Left lung (tissue), 10 donors: ENCODE data around the gene RBM33. TPM values are rescaled to one million over a fixed set of nuclear protein-coding genes. Genes with fewer than 3 reads are reported as not detected.

Experiments
- ATAC-seq: fragments of 200-7000 bp; cut with Tn5 transposase; one replicate; pipeline ENCODE4 v1.9.1; 2020; ENCODE audit warnings: moderate library complexity
- DNase-seq, 4 donors: peaks; one replicate each; pipeline ENCODE4 v3.0.0-alpha.2; 2013 to 2020
- H3K27ac ChIP-seq, 2 donors: fragments of 200-600 bp; sonication (generic) in 1 of 2; one replicate each; pipeline versions ENCODE4 v1.5.0 to v1.8.0; 2020 to 2021
- H3K27me3 ChIP-seq, 2 donors: fragments of 200-600 bp; sonication (generic) in 1 of 2; one replicate each; pipeline versions ENCODE4 v1.5.0 to v1.8.0; 2020 to 2021
- H3K36me3 ChIP-seq, 2 donors: fragments of 200-600 bp; sonication (generic) in 1 of 2; one replicate each; pipeline versions ENCODE4 v1.5.0 to v1.8.0; 2020 to 2021
- H3K4me1 ChIP-seq, 2 donors: fragments of 200-600 bp; one replicate each; pipeline ENCODE4 v1.8.0; 2021
- H3K4me3 ChIP-seq, 2 donors: fragments of 200-600 bp; sonication (generic) in 1 of 2; one replicate each; pipeline versions ENCODE4 v1.5.0 to v1.8.0; 2020 to 2021; ENCODE audit warnings: mild to moderate bottlenecking in 1 of 2
- H3K9me3 ChIP-seq, 2 donors: fragments of 200-600 bp; sonication (generic) in 1 of 2; one replicate each; pipeline versions ENCODE4 v1.5.0 to v1.8.0; 2020 to 2021
- CTCF ChIP-seq, 2 donors: fragments of 200-600 bp; sonication (generic) in 1 of 2; IDR thresholded peaks; one replicate each; pipeline versions ENCODE4 v1.5.0 to v1.8.0; 2021; ENCODE audit warnings: antibody characterized with exemption in 2 of 2
- intact Hi-C, 2 donors: fragments of 100-400 bp; cut with DNase I; formaldehyde crosslinking; loops; one replicate each; pipeline versions ENCODE4 v1.11.2 to v1.14.2; 2022
- polyA plus RNA-seq, 6 donors: library from polyadenylated mRNA; unstranded; fragments of 120-200 nt; gene quantifications; one replicate each; pipeline ENCODE4 v1.2.1, GENCODE V29; 2013; ENCODE audit not compliant: insufficient read length in 6 of 6
- total RNA-seq, 2 donors: library from RNA; stranded (reverse); fragmentation: NEBNext Ultra II Directional; extraction: Animal tissue kit (Norgen Biotek cat#: 25700); gene quantifications; one replicate each; pipeline ENCODE4 v1.2.1, GENCODE V29; 2021
- donor health status: DM: no; HTN: yes; CAD: no.
- donor health status: DM: no; HTN: no; CAD: no.

RBM33 gene
- total and polyA plus RNA-seq, 8 donors: 35.2 to 56.4 (median 45.0) TPM

GRCh38 chr7:155692317-155692716 is 47.9 kb downstream of the RBM33 start:
- H3K9me3 ChIP-seq: no peaks in the 10 kb centered on the region
- H3K27ac ChIP-seq: no peak overlapping the region
- peaks cover 0 to 17% of the 10 kb centered on the region in 2 donors for H3K4me1 ChIP-seq
- intact Hi-C loops: no loop called here
- no peaks in the 10 kb centered on the region for H3K27me3 ChIP-seq
- no peak for DNase-seq
- no peaks in the 10 kb centered on the region for H3K36me3 ChIP-seq
- no peak for TF ChIP-seq CTCF (IDR thresholded peaks at IDR 0.05)
- no peak overlapping the region for H3K4me3 ChIP-seq
- no peak for ATAC-seq

GRCh38 chr7:155693826-155694225 is 49.4 kb downstream of the RBM33 start:
- H3K4me3 ChIP-seq: no peak overlapping the region
- ATAC-seq (no peak), DNase-seq (no peak)
- no peaks in the 10 kb centered on the region for H3K9me3 ChIP-seq
- no peaks in the 10 kb centered on the region for H3K27me3 ChIP-seq
- H3K4me1 ChIP-seq: peaks cover 0 to 17% of the 10 kb centered on the region in 2 donors
- no peaks in the 10 kb centered on the region for H3K36me3 ChIP-seq
- no peak for TF ChIP-seq CTCF (IDR thresholded peaks at IDR 0.05)
- intact Hi-C loops: no loop called here
- H3K27ac ChIP-seq: no peak overlapping the region

GRCh38 chr7:155694851-155695250 is 50.4 kb downstream of the RBM33 start:
- intact Hi-C loops: no loop called here
- Histone ChIP-seq H3K4me3 (no peak overlapping the region), H3K9me3 (no peaks in the 10 kb centered on the region), H3K27me3 (no peaks in the 10 kb centered on the region), H3K4me1 (peaks cover 0 to 17% of the 10 kb centered on the region in 2 donors), H3K27ac (no peak overlapping the region), H3K36me3 (no peaks in the 10 kb centered on the region)
- ATAC-seq (no peak), DNase-seq (no peak)
- TF ChIP-seq CTCF (IDR thresholded peaks at IDR 0.05): no peak

GRCh38 chr7:155696747-155697146 is 52.3 kb downstream of the RBM33 start:
- no peak for TF ChIP-seq CTCF (IDR thresholded peaks at IDR 0.05)
- ATAC-seq (no peak), DNase-seq (no peak)
- Histone ChIP-seq H3K27ac (no peak overlapping the region), H3K4me3 (no peak overlapping the region), H3K9me3 (no peaks in the 10 kb centered on the region), H3K4me1 (peaks cover 0 to 10% of the 10 kb centered on the region in 2 donors), H3K36me3 (peaks cover 4 to 13% of the 10 kb centered on the region in 2 donors), H3K27me3 (no peaks in the 10 kb centered on the region)
- intact Hi-C loops: no loop called here

- no peak overlapping the region for H3K4me3 ChIP-seq
- TF ChIP-seq CTCF (IDR thresholded peaks at IDR 0.05): no peak
- no peaks in the 10 kb centered on the region for H3K9me3 ChIP-seq
- H3K4me1 ChIP-seq: no peaks in the 10 kb centered on the region
- no peaks in the 10 kb centered on the region for H3K27me3 ChIP-seq
- intact Hi-C loops: no loop called here
- no peak overlapping the region for H3K27ac ChIP-seq
- peaks cover 4 to 31% of the 10 kb centered on the region in 2 donors for H3K36me3 ChIP-seq
- DNase-seq (no peak), ATAC-seq (no peak)
Measured at GRCh38 chr7:155698633-155699032, 54.2 kb downstream of the RBM33 start.
